Activated naive CD4-positive, alpha-beta T cell treated with anti-CD3 and anti-CD28 coated beads for 36 hours (primary cell): ENCODE measurements around the gene CCDC183. TPM values are rescaled to one million over a fixed set of nuclear protein-coding genes. Genes with fewer than 3 reads are reported as not detected.
A peak's percentile ranks its signal among the peaks of the same experiment; 100 is the strongest.
"Not testable (repeated sequence)": the region's sequence is repeated elsewhere in the genome, so short reads cannot be mapped to it uniquely, and the experiment has no call there.

ENCODE experiments used
- CTCF ChIA-PET: fragments of 350-600 bp; sonication (Branson Sonifier 250); formaldehyde crosslinking; loops from one replicate; lab custom pipeline; 2021; ENCODE audit warnings: antibody characterized with exemption; lab: Charles Lee
- DNase-seq: peaks from one replicate; pipeline ENCODE4 v3.0.0-alpha.2; 2020
- H3K27ac Mint-ChIP-seq: one replicate; pipeline ENCODE4 v1.8.0; 2021; ENCODE audit warnings: mild to moderate bottlenecking, mixed read lengths
- H3K27me3 Mint-ChIP-seq: one replicate; pipeline ENCODE4 v1.8.0; 2021; ENCODE audit warnings: low read depth, mixed read lengths
- H3K36me3 Mint-ChIP-seq: one replicate; pipeline ENCODE4 v1.8.0; 2021; ENCODE audit warnings: low read depth, mixed read lengths
- H3K4me1 Mint-ChIP-seq: one replicate; pipeline ENCODE4 v1.8.0; 2021; ENCODE audit warnings: low read depth, mixed read lengths
- H3K4me3 Mint-ChIP-seq: one replicate; pipeline ENCODE4 v1.8.0; 2021; ENCODE audit warnings: mild to moderate bottlenecking, moderate library complexity, mixed read lengths
- H3K9me3 Mint-ChIP-seq: one replicate; pipeline ENCODE4 v1.8.0; 2021; ENCODE audit warnings: mixed read lengths
- intact Hi-C: fragments of 100-400 bp; cut with micrococcal nuclease; formaldehyde crosslinking; loops from one replicate; pipeline ENCODE4 v1.15.1; 2023
- total RNA-seq, 2 experiments: library from RNA; stranded (reverse); gene quantifications; one replicate each; pipeline ENCODE4 v1.2.3, GENCODE V29; 2021

The CCDC183 gene
- total RNA-seq, 2 experiments from 2014 or later = 0.38 to 0.47 TPM

- H3K27me3 Mint-ChIP-seq = peaks cover 5% of the 10 kb centered on the region
- intact Hi-C loops = no loop called here
- H3K36me3 Mint-ChIP-seq = peaks cover 3% of the 10 kb centered on the region
- CTCF ChIA-PET = interaction anchor here (1.0 to 3.0 kb wide), 6 partner anchors 41 to 194 kb away, joined by 3 to 10 read pairs (median 4); no protein-coding TSS in a partner anchor
- H3K4me1 Mint-ChIP-seq = peaks cover 12% of the 10 kb centered on the region
- H3K9me3 Mint-ChIP-seq = no peaks in the 10 kb centered on the region
- no peak overlapping the region for H3K4me3 Mint-ChIP-seq
- no peak overlapping the region for H3K27ac Mint-ChIP-seq
- DNase-seq = no peak
These were observed 44.9 kb downstream of the CCDC183 start for GRCh38 chr9:136840877-136841645.

- CTCF ChIA-PET = interaction anchor here (0.6 to 3.0 kb wide), 21 partner anchors 20 to 226 kb away, joined by 3 to 12 read pairs (median 4); partner anchors contain the start of gene RABL6
- peaks cover 14% of the 10 kb centered on the region for H3K4me1 Mint-ChIP-seq
- DNase-seq, H3K27me3 Mint-ChIP-seq, H3K36me3 Mint-ChIP-seq, H3K27ac Mint-ChIP-seq, H3K9me3 Mint-ChIP-seq: not testable (repeated sequence)
- intact Hi-C loops = loop anchor here (1.0 to 2.0 kb wide), 4 partner anchors 44 to 193 kb away; partner anchors contain the start of genes FBXW5, PAXX and TRAF2
- H3K4me3 Mint-ChIP-seq = peak overlapping the region; percentile 68
These were observed 45.7 kb downstream of the CCDC183 start for GRCh38 chr9:136841646-136842379.

GRCh38 chr9:136842380-136842948 is 46.3 kb downstream of the CCDC183 start, which contains the start of gene AJM1:
AJM1 (plus strand) TSS chr9:136842478; CDS start chr9:136844415, 1,937 bp downstream.
- not testable (repeated sequence) for H3K27ac Mint-ChIP-seq, H3K36me3 Mint-ChIP-seq, H3K9me3 Mint-ChIP-seq
- peaks cover 16% of the 10 kb centered on the region for H3K4me1 Mint-ChIP-seq
- peaks cover 12% of the 10 kb centered on the region for H3K27me3 Mint-ChIP-seq
- intact Hi-C loops = loop anchor here (1.0 to 2.0 kb wide), 4 partner anchors 44 to 192 kb away; partner anchors contain the start of genes FBXW5, PAXX and TRAF2
- peak within 1 kb of the TSS; percentile 68 for H3K4me3 Mint-ChIP-seq
- CTCF ChIA-PET = interaction anchor here (0.5 to 3.0 kb wide), 25 partner anchors 20 to 225 kb away, joined by 3 to 12 read pairs (median 4); partner anchors contain the start of gene RABL6
- peak; percentile 81 for DNase-seq

DNA sequence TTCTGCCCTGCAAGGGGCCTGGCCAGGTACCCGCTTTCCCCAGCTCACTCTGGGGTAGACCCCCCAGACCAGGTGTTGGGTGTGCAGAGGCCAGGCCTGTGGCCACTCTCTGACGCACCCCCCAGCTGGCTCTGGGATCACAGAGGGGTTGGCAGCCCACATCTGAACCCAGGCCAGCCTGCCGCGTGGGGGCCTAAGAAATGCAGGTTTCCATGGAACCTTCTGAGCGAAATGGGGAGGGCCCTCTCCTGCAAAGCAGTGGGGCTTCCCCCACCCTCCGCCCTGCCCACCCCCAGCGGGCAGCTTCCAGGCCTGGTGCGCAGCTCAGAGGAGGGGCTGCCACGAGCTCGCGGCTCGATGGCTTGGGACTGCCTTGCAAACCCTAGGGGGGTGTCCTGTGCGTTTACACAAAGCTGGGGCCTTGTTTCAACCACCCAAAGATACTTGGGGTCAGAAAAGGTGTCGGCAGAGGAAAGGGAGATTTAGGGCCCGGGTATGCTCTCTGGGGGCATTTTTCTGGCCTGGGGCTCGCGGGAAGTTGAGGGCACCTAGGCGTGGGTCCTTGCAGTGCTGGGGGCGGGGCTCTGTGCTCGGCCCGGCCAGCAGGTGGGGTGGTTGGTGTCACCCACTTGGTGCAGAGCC is 47.1 kb downstream of the CCDC183 start:
- CTCF ChIA-PET = interaction anchor here (0.7 to 3.0 kb wide), 18 partner anchors 9 to 192 kb away, joined by 3 to 12 read pairs (median 4); partner anchors contain the start of genes FBXW5 and RABL6
- Mint-ChIP-seq H3K27me3 (peaks cover 18% of the 10 kb centered on the region), H3K4me3 (peak overlapping the region; percentile 24), H3K4me1 (peaks cover 19% of the 10 kb centered on the region)
- H3K27ac Mint-ChIP-seq, H3K36me3 Mint-ChIP-seq, DNase-seq, H3K9me3 Mint-ChIP-seq: not testable (repeated sequence)
- intact Hi-C loops = loop anchor here (2.0 kb wide), 2 partner anchors 150 to 192 kb away; partner anchors contain the start of gene PAXX

GRCh38 chr9:136843801-136844740 is 47.9 kb downstream of the CCDC183 start:
- not testable (repeated sequence) for H3K9me3 Mint-ChIP-seq, H3K27ac Mint-ChIP-seq, H3K36me3 Mint-ChIP-seq
- intact Hi-C loops = loop anchor here (2.0 kb wide), 2 partner anchors 149 to 191 kb away; partner anchors contain the start of gene PAXX
- peaks cover 18% of the 10 kb centered on the region for H3K27me3 Mint-ChIP-seq
- H3K4me3 Mint-ChIP-seq = peak overlapping the region; percentile 24
- peaks cover 19% of the 10 kb centered on the region for H3K4me1 Mint-ChIP-seq
- peak; percentile 66 for DNase-seq
- CTCF ChIA-PET = interaction anchor here (0.7 to 3.0 kb wide), 10 partner anchors 10 to 191 kb away, joined by 3 to 10 read pairs (median 5); partner anchors contain the start of genes FBXW5 and RABL6

DNA sequence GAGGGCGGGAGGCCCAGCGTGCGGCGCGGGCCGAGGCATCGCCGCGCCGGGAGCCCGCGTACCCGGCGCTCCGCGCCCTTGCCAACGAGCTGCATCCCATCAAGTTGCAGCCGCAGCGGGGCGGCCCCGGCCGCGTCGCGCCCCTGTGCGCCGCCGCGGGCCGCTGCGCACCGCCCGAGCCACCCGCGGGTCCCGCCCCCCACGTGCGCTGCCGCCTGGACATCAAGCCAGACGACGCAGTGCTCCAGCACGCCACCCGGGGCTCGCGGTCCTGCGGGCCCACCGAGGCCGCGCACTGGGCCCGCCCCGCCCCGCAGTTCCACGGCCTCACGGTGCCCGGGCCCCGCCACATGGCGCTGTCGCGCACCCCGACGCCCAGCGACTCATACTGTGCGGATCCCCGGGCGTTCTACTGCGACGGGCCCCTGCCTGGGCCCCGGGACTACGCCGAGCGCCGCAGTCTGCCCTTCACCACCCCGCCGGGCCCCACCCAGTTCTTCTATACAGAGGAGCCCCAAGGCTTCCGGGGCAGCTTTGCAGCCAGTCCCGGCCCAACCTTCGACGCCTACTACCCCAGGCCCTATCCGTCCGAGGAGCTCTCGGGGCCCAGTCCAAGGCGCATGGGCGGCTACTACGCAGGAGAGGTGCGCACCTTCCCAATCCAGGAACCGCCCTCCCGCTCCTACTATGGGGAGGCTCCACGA is 48.8 kb downstream of the CCDC183 start:
- Mint-ChIP-seq H3K9me3 (no peaks in the 10 kb centered on the region), H3K4me1 (peaks cover 21% of the 10 kb centered on the region), H3K4me3 (no peak overlapping the region), H3K36me3 (peaks cover 3% of the 10 kb centered on the region), H3K27ac (no peak overlapping the region), H3K27me3 (peaks cover 18% of the 10 kb centered on the region)
- CTCF ChIA-PET = interaction anchor here (1.1 to 2.0 kb wide), 3 partner anchors 23 to 190 kb away, joined by 3 to 7 read pairs (median 5); no protein-coding TSS in a partner anchor
- intact Hi-C loops = no loop called here
- DNase-seq = no peak

GRCh38 chr9:136845465-136846260 is 49.5 kb downstream of the CCDC183 start:
- CTCF ChIA-PET = interaction anchor here (2.0 kb wide), 1 partner anchor 189 kb away, joined by 7 read pairs; no protein-coding TSS in a partner anchor
- no peak for DNase-seq
- Mint-ChIP-seq H3K4me3 (no peak overlapping the region), H3K27ac (no peak overlapping the region), H3K9me3 (no peaks in the 10 kb centered on the region), H3K4me1 (peaks cover 23% of the 10 kb centered on the region), H3K27me3 (peaks cover 18% of the 10 kb centered on the region), H3K36me3 (peaks cover 2% of the 10 kb centered on the region)
- intact Hi-C loops = no loop called here

GRCh38 chr9:136846376-136847087 is 50.4 kb downstream of the CCDC183 start:
- H3K9me3 Mint-ChIP-seq = no peaks in the 10 kb centered on the region
- intact Hi-C loops = loop anchor here (1.0 kb wide), 1 partner anchor 59 kb away; no protein-coding TSS in a partner anchor
- peaks cover 2% of the 10 kb centered on the region for H3K36me3 Mint-ChIP-seq
- no peak overlapping the region for H3K27ac Mint-ChIP-seq
- H3K4me1 Mint-ChIP-seq = peaks cover 23% of the 10 kb centered on the region
- peak overlapping the region; percentile 21 for H3K4me3 Mint-ChIP-seq
- DNase-seq = no peak
- H3K27me3 Mint-ChIP-seq = peaks cover 18% of the 10 kb centered on the region
- CTCF ChIA-PET = interaction anchor here (0.7 to 1.9 kb wide), 3 partner anchors 26 to 181 kb away, joined by 3 to 6 read pairs (median 5); no protein-coding TSS in a partner anchor
